Fibroblast of skin of left biceps (primary cell): ENCODE measurements around the gene IGSF8.

Experiments
- DNase-seq, 2 experiments: peaks; one replicate each; pipeline ENCODE4 v3.0.0-alpha.2; 2013; ENCODE audit warnings: low read depth in 2 of 2

IGSF8 gene

GRCh38 chr1:160103658-160104408 is 5.4 kb upstream of the IGSF8 start:
- no peak for DNase-seq

DNA sequence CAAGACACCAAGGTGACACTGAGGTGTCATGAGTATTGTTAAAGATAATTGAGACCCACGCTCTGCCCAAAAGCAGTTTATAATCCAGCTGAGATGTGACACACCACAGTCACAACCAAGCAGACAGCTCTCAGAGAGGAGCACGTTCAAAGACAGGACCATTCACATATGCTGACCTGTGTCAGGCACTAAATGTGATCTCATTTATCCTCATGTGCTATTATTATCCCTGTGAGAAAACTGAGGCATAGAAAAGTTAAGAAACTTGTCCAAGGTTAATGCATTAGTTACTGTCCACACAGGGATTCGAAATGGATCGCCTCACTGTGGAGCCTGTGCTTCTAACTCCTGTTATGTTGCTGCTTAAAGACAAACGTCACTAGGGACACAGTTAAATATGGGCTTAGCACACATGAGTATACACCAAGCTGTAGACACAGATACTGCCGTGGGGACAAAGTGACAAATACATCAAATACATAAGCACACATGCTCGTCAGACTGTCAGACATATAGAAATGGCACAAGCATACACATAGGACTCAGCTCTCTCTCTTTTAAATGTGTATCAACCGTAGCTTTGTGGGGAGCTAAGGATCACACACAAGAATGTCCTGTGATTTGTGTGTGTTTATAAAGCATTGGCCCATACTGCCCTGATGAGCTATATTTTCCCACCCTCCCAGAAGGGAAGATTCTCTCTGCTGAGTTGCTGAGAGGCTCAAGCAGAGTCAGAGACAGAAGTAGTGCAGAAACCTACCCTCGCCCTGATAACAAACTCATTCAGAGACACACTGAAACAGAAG is 3.5 kb upstream of the IGSF8 start:
- DNase-seq: no peak

GRCh38 chr1:160101037-160101716 is 2.8 kb upstream of the IGSF8 start:
- no peak for DNase-seq

DNA sequence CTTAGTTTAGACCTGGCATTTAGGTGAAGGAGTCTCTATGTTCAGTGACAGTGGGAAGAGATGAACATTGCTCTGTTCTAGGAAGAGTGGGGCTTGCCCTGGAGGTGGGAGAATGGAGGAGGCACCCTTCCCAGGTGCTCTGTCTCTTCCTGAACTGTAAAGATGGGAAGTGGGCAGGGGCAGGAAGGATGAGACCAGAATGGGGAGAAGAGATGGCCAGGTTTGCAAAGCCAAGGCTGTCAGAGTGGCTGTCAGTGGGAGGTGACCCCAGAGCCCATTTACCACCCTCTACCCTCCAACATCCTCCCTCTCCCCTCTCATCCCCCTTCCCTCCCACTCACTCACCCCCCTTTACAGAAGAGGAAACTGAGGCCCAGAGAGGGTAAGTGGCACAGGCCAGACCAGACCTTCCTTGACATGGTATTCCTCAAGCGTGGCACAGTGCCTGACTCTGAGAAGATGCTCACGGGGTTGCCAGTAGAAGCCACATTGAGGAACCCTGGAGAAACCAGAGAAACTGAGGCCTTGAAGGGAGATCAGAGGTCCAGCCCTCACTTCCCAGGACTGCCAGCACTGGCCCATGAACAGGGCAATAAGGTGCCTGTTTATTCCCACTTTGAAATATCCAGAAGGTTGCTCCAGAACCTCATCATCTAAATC is 1.4 kb upstream of the IGSF8 start:
- no peak for DNase-seq

- DNase-seq: peak; percentile 78 to 80
Measured at GRCh38 chr1:160098852-160099561, 588 bp upstream of the IGSF8 start.

- DNase-seq: no peak
Measured at GRCh38 chr1:160097151-160097910, 1.1 kb downstream of the IGSF8 start.

DNA sequence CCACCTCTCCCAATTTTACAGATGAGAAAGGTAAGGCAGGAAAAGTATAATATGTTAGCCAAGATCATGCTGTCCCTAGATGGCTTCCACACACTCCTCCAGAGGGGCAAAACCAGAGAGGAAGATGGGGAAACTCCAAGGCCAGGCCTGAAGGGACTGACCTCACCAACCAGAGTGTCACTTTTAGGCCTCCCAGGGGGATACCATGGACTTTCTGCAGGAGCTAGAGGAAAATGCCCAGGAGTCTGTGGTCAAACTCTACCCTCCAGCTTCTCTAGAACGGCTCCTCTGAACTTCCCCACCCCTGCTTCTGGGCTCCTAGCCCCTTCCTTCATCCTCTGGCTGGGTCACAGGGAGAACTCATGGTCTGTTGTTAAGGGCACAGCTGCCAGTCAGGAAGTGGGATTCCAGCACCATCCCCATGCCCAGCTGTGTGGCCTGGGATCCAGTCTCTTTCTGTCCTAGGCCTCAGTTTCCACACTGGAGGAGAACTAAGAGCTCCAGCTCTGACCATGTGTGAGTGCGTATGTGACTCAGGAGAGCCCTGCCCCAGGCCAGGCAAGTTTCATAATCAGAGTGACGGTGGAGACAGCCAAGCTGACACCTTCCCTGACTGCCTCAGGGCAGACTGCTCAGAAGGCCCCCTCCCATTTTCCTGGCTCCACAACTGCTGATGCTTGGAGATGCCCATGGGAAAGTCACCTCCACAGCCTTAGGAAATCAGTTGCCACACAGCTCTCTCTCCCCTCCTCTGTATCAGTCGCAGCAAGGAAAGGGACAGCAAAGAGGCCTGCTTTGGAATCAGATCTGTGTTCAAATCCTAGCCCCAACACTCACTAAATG is 1.9 kb downstream of the IGSF8 start:
- DNase-seq: no peak

GRCh38 chr1:160095382-160096105 is 2.9 kb downstream of the IGSF8 start:
- no peak for DNase-seq

GRCh38 chr1:160094806-160095205 is 3.6 kb downstream of the IGSF8 start:
- DNase-seq: no peak

DNA sequence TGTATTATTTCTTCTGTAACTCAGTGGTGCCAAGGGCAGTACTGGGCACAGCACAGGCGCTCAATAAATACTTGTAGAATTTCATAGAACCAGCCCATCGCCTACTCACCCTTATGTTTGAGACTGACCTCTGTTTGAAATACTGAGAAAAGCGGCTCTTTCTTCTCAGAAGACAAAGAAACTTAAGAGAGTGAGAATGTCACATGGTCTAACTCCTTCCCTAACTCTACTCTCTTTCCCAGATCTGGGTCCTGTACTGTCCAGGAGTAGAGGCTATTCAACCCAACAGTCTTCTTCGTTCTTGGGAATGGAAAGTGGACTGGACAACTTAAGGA is 4.2 kb downstream of the IGSF8 start:
- DNase-seq: no peak

- DNase-seq: no peak
Measured at GRCh38 chr1:160093624-160094290, 4.7 kb downstream of the IGSF8 start.

- DNase-seq: no peak
Measured at GRCh38 chr1:160093069-160093395, 5.4 kb downstream of the IGSF8 start.

DNA sequence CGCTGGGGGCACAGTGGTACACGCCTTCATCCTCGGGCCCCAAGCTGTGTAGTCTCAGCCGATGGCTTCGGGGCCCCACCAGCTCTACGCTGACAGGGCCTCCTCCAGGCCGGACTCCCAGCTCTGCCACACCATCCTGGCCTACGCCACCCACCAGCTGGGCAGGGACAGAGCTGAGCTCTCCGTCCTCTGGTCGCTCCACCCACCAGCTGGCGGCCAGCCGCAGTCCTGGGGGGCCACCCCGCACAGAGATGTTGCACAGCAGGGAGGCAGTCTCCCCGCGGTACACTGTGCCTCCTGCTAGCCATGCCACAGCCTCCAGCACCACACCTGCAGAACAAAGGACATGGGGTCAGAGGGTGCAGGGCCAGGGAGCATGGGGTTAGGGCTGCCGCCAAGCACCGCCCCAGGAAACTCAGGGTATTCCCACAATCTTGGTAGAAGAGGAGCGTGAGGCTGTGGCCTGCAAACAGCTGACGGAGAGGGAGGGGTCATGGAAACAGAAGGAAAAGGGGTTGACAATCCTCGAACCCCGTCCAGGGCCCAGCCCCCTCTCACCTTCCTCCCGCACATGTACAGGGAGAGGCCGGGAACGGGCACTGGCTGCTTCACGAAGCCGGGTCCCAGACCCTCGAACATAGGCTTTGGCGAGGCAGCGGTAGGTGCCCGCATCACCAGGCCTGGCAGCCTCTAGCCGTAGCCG is 5.9 kb downstream of the IGSF8 start:
- no peak for DNase-seq

DNA sequence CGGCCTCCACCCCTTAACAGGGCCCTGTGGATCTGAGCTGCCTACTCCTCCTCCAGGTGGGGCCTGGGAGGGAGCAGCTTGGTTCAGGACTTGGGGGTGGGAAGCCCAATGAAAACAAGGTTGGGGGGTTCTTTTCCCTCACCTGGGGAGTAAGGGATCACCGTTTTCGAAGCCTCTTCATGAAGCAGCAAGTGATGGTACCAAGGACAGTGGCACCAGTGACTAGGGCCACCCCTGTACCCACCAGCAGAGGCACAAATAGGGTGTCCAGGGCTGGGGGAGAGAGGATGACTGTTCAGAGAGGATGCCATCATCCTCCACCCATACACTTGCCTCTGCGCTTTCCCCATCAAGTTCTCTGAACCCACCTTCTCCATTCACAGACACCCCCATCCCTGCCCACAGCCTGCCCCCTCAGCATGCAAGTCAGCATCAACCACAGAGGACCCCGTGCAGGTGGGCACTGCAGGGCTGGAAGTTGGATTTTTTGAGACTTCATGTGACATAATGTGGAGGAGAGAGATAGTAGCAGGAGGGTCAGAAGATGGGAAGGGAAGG is 6.7 kb downstream of the IGSF8 start:
- no peak for DNase-seq

- DNase-seq: no peak
Measured at GRCh38 chr1:160090760-160091159, 7.7 kb downstream of the IGSF8 start.

- DNase-seq: no peak
Measured at GRCh38 chr1:160089883-160090282, 8.5 kb downstream of the IGSF8 start.

DNA sequence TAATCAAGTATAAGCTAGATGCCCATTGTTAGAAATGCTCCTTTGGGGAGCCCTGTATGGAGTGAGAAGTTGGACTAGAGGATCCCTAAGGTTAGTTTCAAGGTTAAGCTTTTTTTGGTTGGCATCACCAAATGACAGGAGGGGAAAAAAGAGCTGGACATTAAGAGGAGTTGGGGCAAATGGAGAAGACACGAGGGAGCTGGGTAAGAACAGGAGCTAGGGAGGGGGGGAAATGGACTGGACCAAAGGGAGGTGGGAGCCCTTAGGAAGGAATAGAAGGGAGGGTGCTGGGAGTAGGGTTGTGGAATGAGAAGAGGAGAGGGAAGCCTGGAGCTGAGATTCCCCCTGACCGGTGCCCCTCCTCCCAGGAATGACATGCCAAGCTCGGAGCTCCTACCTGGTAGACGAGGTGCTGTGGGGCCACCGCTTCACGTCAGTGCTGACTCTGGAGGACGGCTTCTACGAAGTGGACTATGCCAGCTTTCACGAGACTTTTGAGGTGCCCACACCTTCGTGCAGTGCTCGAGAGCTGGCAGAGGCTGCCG is 11.2 kb downstream of the IGSF8 start:
- no peak for DNase-seq

DNA sequence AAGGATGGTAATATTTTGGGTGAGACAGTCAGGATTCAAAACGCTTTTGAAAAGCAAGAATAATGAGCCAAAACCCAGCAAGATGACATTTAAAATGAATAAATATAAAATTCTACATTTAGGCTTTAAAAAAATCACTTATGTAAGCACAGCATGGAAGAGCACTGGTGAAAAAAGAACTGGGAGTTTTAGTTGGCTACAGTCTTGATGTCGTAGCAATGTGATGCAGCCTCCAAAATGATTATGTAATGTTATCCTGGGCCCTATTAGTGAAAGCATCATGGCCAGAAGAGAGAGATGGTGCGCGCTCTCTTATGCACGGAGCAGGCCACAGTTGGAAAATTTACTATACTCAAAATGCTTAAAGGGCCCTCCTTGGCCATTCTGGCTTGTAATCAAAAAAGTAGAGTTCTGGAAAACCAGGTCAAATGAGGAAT is 11.9 kb downstream of the IGSF8 start:
- no peak for DNase-seq
